ENCODE results near the gene CDADC1. TPM values are rescaled to one million over a fixed set of nuclear protein-coding genes. Genes with fewer than 3 reads are reported as not detected.
"Not testable (repeated sequence)": the region's sequence is repeated elsewhere in the genome, so short reads cannot be mapped to it uniquely, and the experiment has no call there.

CDADC1 gene
- polyA plus RNA-seq, 3 donors, result 13.7 to 15.1 (median 14.8) TPM

DNA sequence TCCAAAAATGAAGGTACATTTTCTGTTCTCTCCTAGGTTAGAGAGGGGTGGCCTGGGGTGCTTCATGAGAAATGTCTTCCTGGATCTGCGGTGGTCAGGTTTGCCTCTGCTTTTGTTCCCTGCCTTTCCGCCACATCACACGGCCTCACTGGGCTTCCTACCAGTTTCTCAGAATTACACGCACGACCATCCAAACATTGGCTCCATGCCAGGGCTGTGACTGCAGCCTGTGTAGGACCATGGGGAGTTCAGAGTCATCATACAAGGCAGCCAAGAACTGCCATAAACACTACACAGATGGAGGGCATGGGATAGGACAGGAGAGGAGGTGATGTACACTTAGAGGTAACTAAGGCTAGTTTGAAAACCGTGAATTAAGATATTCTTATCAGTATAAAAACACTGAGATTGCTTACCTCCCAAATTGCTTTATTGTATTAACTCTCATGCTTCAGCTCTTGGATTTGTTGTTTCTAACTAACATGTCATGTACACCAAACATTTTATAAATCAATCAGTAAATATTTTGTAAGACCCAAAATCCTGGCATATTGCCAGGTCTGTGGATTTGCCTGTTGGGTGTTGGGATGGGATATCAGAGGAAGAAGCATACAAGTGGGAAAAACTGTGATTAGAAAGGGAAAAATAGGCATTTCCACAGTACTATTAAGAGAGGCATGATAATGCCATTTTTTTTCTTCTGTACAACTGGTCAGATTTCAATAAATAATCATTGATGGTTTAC lies 45.2 kb downstream of the CDADC1 start:
- DNase-seq (ENCODE audit: low read depth in 3 of 3, low spot score in 2 of 3), result peak in 1 of 3 donors; percentile 34

DNA sequence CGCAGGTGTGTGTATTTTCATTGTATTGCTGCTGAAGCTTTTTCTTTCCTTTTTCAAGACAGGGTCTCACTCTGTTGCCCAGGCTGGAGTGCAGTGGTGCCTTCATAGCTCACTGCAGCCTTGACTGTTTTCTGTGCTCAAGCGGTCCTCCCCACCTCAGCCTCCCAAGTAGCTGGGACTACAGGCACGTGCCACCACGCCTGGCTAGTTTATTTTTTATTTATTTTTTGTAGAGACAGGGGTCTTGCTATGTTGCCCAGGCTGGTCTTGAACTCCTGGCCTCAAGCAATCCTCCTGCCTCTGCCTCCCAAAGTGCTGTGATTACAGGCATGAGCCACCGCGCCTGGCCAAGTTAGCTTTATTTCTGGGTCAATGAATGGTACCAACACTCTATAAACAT lies 47.0 kb downstream of the CDADC1 start:
- not testable (repeated sequence) for DNase-seq (ENCODE audit: low read depth in 3 of 3, low spot score in 2 of 3)

DNA sequence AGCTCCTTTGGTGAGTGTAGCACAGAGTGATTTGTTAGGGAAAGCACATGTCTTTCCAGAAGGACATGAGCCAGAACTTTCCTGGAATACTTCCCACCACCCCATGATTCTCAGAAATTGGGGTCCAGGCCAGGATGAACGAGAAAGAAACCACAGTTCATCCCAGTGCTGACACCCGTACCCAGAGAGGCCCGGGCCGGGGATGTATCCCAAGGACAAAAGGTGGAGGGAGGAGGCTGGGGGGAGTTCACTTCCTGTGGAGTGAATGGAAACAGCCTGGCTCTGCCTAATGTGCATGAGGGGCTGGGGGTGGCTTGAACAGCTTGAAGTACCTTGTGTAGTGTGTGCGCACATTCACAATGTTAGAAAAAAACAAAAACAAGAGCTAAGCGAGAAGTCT lies 47.5 kb downstream of the CDADC1 start:
- DNase-seq (ENCODE audit: low read depth in 3 of 3, low spot score in 2 of 3), result no peak

DNA sequence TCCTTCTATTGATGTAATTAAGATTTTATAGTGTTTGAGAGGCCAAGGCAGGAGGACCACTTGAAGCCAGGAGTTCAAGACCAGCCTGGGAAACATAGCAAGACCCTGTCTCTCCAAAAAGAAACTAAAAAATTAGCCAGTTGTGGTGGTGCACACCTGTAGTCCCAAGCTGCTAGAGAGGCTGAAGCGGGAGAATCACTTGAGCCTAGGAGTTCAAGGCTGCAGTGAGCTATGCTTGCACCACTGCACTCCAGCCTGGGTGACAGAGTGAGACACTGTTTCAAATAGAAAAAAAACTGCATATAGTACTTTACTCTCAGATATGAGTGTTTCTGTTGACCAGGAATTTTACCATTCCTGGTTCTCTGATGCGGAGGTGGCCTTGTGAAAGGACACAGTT lies 48.9 kb downstream of the CDADC1 start:
- DNase-seq (ENCODE audit: low read depth in 3 of 3, low spot score in 2 of 3), result no peak

DNA sequence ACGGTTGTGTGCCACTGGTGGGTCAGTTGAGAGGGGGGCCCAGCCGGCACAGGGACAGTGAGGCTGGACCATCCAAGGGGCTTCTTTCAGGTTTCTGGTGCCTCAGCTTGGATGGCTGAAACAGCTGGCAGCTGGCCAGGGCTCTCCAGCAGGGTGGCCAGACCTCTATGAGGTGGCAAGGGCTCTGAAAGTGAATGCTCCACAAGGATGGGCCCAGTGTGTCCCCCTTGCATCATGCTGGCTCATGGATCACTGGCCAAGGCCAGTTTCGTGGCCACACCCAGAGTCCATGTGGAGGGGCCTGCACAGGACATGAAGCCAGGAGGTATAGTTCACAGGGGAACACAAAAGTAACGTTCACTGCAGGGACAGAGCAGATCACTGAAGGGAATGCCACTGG lies 49.6 kb downstream of the CDADC1 start:
- DNase-seq (ENCODE audit: low read depth in 3 of 3, low spot score in 2 of 3), result no peak

DNA sequence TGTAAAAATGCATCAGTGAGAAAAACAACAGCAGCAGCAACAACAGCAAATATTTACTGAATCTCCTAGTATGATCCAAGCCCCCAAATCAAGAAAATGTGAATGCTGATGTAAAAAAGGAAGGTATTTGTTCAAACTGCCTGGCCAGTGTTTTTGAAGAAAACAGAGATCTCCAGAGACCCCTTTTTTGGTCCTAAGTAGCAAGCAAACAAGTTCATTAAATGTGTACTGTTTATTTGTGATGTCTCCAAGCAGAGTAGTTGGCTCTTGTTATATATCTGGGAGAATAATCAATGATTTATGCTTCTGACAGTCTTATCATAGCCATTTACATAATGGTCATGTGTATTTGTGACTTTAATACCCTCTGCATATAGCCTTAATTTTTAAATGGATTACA lies 50.7 kb downstream of the CDADC1 start:
- DNase-seq (ENCODE audit: low read depth in 3 of 3, low spot score in 2 of 3), result no peak

DNA sequence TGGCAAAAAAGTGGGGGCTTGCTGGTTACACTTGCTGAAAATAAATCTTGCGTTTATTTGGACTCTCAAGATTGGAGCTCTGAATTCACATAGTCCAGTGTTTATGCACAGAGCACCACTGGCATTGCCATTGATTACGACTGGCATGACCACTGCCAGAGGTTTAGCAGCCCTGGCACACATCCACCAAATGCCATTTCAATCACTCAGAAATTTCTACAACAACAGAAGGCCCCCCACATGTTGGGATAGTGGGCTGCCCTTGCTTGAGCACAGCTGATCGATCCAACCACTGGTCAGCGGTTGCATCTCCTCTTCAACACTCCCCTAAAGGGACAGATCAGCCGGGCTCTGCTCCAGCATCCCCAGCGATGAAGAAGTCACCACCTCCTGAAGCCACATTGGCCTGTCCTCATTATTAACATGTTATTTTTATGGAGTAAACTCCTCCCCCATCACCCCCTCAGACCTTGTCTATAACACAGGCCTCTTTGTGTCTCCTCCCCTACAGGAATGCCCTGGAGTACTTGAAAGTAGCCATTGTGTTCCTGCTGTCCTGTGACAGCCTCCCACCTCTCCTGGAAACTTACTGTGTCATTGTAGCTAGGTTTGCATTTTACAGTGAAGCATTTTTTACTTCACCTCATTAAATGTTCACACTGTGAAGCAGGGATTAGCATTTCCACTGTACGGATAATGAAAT lies 51.3 kb downstream of the CDADC1 start:
- DNase-seq (ENCODE audit: low read depth in 3 of 3, low spot score in 2 of 3), result no peak

DNA sequence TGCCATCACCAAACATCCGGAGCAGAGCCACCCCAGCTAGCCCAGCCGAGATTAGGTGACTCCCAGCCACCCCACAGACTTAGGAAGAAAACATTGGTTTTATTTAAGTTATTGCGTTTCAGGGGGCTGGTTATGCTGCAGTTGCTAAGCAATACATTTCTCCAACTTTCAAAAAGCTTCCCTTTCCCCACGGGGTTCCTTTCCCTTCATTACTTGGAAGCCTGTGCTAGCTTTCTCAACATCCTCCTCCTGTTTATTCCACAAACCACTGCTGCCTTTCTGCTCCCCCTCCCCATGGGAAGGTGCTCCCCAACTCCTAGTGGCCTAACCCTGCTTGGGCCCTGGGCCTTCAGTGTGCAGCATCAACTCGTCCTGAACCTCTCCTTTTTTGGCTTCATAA lies 52.6 kb downstream of the CDADC1 start:
- no peak for DNase-seq (ENCODE audit: low read depth in 3 of 3, low spot score in 2 of 3)

DNA sequence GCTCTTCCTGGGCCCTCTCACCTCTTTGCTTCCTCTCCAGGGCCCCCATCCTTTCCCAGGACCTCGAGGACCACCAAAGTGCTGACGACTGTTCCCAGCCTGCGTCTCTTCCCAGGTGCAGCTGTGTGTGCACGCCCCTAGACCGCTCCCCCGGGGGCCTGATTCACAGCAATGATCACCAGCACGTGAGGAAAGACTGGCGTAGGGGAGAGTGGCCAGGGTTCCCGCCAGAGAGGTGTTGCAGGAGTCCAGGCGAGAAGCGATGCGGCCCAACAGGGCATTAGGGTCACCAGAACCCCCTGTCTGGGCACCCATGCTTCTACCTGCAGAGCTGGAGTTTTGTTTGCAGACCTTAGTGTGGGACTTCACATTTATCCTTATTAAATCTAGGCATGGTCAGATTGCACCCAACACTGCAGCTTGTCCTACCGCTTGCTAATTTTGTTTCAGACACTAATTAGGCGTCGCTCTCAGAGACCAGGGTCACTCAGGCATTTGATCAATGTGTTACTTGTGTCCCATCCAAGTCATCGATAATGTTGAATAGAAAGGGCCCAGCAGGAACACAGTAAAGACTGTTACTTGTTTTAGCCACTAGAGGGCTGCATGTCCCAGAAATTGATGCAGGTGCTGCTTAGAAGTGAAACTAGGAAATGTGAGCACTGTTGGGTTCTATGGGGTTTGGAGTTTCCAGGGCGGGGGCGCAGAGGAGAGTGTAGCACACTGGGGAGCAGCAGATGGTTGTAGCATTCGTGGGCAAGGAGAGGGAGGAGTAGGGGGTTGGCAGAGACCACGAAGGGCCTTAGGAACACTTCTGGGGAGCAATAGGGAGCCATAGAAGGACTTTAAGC lies 53.2 kb downstream of the CDADC1 start:
- peak in 1 of 3 donors; percentile 39 for DNase-seq (ENCODE audit: low read depth in 3 of 3, low spot score in 2 of 3)

DNA sequence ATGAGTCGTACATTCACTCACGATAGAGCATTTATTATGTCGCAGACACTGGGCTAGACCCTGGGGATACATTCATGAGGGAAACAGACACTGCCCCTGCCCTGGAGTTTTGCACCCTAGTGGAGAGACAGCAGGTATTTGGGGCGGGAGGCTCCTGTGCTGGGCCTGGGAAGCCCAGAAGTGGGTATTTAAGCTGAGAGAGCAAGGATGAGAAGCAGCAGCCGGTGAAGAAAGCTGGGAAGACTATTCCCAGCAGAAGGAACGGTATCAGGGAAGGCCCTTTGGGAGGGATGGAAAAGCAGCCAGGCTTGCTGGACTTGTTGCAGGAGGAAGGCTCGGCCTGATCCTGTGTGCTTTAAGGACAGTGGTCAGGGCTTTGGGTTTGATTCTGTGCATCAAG lies 54.5 kb downstream of the CDADC1 start:
- no peak for DNase-seq (ENCODE audit: low read depth in 3 of 3, low spot score in 2 of 3)

DNA sequence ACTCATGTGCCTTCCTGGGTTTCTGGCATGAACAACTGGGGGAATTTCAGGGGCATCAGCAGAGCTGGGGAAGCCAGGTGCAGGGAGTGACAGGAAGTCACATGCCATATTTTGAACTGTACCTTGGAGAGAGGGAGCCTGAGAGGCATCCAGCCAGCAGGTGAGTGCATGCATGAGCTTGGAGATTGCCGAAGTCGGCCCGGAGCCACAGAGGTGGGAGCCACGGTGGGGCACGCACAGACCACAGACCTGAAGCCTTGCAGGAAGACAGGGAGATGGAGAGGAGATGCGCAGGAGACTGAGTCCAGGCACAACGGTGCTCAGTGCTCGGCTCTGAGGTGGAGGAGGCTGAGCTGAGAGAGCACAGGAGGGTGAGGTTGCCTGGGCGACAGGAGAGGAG lies 55.1 kb downstream of the CDADC1 start:
- no peak for DNase-seq (ENCODE audit: low read depth in 3 of 3, low spot score in 2 of 3)

DNA sequence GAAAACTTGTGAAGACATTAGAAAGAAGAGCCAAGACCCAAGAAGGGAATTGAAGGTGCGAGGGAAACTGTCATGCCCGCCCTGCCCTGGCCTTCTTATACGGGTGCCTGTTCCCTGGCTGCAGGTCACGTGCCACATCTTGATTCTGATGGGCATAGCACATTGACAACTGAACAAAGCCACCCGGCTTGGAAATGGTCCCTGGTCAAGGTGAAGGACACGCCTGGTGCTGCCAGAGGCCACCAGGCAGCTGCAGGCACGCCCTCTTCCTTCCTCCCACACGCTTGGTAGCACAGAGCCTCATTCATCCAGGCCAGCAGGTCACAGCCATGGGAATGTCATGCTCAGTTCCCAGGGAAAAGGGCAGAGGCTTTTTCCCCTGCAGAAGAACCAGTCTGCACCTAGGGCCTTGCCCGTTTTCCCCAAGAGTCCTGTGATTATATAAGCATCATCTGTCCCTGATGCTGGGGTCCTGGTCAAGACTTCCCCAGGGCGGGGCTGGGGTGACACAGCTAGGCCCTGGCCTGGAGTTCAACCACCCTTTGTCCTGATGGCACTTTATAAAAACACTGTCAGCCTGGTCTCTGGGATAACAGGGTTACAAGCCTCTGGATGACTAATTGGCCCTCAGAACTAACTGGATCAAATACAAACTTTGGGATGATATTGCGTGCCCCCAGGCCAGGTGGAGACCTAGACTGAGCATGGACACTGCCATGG lies 56.0 kb downstream of the CDADC1 start:
- DNase-seq (ENCODE audit: low read depth in 3 of 3, low spot score in 2 of 3), result no peak

DNA sequence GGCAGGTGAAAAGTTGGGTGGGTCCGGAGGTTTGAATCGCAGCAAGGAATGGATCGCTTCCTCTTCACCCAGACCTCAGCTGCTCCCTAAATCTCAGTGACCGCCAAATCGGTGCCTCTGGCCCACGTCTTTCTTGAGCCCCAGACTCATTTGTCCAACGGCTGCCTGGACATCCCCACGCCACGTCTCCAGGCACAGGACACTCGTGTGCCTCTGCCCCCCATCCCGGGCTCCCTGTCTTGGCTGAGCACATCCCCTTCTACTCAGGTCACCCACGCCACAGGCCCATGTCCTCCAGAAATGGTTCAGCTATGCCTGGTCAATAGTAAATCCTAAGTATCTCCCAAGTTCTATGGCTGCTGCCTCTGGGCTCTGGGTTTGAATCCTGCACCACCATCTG lies 56.6 kb downstream of the CDADC1 start:
- DNase-seq (ENCODE audit: low read depth in 3 of 3, low spot score in 2 of 3), result no peak

DNA sequence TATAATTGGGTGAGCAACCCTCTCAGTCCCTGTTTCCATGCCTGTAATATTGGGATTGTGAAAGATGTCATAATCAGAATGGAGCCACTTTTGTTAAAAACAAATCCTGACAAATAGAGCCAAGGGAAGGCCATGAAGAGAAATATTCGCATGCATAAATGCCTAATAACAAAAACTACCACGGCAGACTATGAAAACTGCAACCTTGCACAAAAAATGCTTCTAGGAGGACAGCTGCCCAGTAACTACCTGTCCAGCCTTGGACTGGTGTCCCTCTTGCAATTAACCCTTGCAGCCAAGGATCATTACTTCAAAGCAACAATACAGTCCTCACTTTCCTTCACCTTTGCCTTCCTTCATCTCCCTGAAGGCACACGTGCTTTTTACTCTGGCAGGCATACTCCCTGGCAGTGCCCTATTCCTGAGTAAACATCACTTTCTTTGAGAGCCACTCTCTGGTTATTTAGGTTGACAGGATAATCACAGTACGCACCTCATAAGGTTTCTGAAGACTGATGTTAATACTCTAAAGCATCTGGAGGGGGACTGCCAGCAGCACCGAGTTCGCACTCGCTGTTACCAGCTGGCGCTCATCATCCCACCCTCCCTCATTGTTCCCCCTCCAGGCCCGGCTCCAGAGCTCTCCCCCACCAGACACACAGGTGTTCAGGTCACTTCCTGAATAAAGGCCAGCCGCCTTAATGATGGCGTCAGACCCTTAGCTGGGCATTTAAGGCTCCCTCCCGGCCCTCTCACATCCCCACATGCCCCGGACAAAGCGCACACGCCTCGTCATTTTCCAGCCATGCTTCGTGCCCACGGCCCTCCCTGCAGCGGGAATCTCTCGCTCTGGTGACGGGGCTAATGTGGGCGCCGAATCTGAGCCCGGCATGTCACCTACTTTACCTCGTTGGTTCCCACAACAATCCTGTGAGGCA lies 57.3 kb downstream of the CDADC1 start:
- peak in 1 of 3 donors; percentile 19 for DNase-seq (ENCODE audit: low read depth in 3 of 3, low spot score in 2 of 3)

DNA sequence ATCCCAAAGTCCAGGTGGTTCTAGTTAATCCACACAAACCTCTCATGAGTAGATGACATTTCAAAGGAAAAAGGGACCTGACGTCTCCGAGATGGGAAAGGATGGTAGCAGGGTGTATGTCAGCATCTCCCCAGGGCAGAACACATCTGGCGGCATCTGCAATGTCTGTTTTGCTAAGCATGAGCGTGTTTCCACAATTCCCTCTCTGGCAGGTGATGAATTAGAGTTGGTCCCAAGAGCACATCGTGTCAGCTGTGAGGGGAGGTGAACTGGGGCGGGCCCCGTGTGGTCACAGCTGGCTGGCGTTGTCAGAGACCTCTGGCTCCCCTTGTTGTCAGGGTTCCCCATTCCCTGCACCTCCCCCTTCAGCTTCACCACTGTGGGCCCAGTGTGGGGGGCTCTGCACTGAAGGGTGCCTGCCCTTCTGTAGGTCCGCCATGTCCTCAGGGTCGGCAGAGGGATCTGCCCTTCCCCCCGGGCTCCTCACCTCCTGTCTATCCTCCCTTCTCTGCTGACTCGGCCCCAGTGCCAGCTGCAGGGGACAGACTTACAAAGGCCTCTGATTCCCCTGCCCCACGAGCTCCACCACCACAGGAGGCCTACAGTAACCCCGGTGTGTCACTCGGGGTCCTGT lies 58.2 kb downstream of the CDADC1 start:
- DNase-seq (ENCODE audit: low read depth in 3 of 3, low spot score in 2 of 3), result no peak

DNA sequence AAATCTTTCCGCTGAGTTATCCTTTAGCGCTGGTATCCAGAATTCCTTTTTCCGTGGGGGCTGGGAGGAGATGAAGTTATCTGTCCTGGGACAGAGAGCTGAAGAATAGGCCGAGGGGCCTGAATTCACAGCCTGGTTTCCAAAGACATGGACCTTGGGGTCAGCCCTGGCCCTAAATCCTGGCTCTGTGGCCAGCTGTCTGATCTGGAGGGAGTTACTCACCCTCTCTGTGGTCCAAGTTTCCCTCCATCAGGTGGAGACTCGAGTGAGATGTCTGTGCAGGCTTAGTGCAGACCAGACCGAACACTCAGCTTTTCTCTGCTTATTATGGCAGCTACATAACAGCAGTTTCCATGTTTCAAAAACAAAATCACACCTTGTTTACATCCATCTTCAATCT lies 59.6 kb downstream of the CDADC1 start:
- DNase-seq (ENCODE audit: low read depth in 3 of 3, low spot score in 2 of 3), result no peak

DNA sequence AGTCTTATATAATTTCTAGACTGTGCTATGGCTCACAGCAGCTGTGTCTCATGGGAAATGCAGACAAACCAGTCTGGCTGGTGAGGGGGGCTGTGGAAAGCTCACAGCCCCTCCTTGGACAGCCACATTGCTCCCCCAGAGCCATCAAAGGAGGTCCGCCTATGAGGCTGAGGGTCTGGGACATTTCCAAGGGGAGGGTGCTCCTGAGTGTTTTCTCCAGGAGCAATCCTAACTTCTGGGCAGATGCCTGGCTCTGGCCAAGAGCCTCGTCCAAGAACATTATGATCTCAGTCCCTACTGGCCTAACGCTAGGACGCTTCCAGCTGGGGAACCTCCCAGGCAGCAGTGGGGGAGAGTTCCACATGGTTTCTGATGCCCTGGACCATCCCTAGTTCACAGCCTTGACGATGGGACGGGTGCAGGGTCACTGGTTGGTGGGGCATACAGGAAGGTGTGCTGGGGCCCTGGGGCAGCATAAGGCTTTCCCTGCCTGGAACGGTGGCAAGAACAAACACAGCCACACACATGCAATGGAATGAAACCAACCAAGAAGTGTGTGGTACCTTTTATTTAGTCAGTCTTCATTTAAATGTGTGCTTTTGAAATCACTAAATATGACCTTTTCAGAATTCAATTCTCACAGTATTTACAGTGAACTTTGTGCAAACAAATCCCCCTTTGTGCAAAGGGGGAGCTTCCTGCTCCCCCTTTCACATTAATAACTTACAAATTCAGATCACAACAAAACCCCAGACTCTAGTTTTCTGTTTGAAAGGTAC lies 60.6 kb downstream of the CDADC1 start:
- no peak for DNase-seq (ENCODE audit: low read depth in 3 of 3, low spot score in 2 of 3)

DNA sequence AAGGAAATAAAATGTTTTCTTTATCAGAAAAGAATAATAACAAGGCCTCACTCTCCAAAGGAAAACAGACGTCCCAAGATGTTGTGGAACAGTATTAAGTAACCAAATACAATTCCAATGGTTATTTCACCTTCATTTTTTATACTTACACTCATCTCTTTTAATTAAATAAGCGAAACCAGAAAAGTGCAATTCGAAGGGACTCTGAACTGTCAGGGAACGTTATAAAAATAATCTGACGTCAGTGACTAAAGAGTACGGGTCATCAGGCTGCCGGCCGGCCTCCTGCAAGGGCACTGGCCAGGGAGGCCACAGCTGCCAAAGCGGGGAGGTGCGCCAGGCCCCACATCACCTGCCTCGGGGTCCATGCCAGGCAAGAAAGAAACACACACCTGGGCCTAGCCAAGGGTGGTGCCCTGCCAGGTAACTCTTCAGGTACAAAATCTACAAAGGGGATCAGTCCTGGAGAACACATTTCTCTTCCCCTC lies 61.2 kb downstream of the CDADC1 start:
- no peak for DNase-seq (ENCODE audit: low read depth in 3 of 3, low spot score in 2 of 3)

All from right renal cortex interstitium (tissue), 3 donors.